MCF 10A (cell line): ENCODE measurements around the gene SLC25A19. TPM values are rescaled to one million over a fixed set of nuclear protein-coding genes. Genes with fewer than 3 reads are reported as not detected.

Source experiments
- BruUV-seq: library from RNA; stranded (reverse); fragments of 400-500 nt; replicated peaks from 2 replicates; lab custom pipeline; 2021; lab: Mats Ljungman, UMichigan
- CTCF ChIA-PET: fragments of 300-600 bp; sonication (Branson Sonifier 250); formaldehyde crosslinking; extraction: SDS; loops from one replicate; lab custom pipeline; 2021; ENCODE audit warnings: antibody characterized with exemption, inconsistent platforms; lab: Yijun Ruan, JAX
- POLR2A ChIA-PET: fragments of 300-600, 350-650 bp; sonication (Branson Sonifier 250); formaldehyde crosslinking; extraction: SDS; loops from one replicate; lab custom pipeline; 2020; ENCODE audit warnings: antibody characterized with exemption, inconsistent platforms; lab: Yijun Ruan, JAX
- DNase-seq: peaks from one replicate; pipeline ENCODE4 v3.0.0-alpha.2; 2018; ENCODE audit not compliant: unreplicated experiment
- H3K27ac Mint-ChIP-seq: one replicate; pipeline ENCODE4 v1.8.0; 2022; ENCODE audit warnings: mild to moderate bottlenecking, low read depth, mixed read lengths; ENCODE audit not compliant: unreplicated experiment
- H3K27me3 Mint-ChIP-seq: one replicate; pipeline ENCODE4 v1.8.0; 2022; ENCODE audit warnings: mixed read lengths; ENCODE audit not compliant: insufficient read depth, unreplicated experiment
- H3K36me3 Mint-ChIP-seq: one replicate; pipeline ENCODE4 v1.8.0; 2022; ENCODE audit warnings: mild to moderate bottlenecking, moderate library complexity, mixed read lengths; ENCODE audit not compliant: insufficient read depth, unreplicated experiment
- H3K4me1 Mint-ChIP-seq: one replicate; pipeline ENCODE4 v1.8.0; 2022; ENCODE audit warnings: mixed read lengths; ENCODE audit not compliant: insufficient read depth, unreplicated experiment
- H3K4me3 Mint-ChIP-seq: one replicate; pipeline ENCODE4 v1.8.0; 2022; ENCODE audit warnings: mild to moderate bottlenecking, moderate library complexity, mixed read lengths; ENCODE audit not compliant: unreplicated experiment
- H3K9me3 Mint-ChIP-seq: one replicate; pipeline ENCODE4 v1.8.0; 2022; ENCODE audit warnings: mixed read lengths; ENCODE audit not compliant: unreplicated experiment
- CTCF ChIP-seq: fragments of 200-600 bp; IDR thresholded peaks from one replicate; pipeline ENCODE4 v1.8.0; 2022; ENCODE audit warnings: antibody characterized with exemption, mild to moderate bottlenecking; ENCODE audit not compliant: unreplicated experiment
- intact Hi-C: fragments of 100-400 bp; cut with micrococcal nuclease; formaldehyde crosslinking; loops from 2 replicates; pipeline ENCODE4 v1.14.1; 2022
- total RNA-seq: library from RNA; stranded (reverse); gene quantifications from 2 replicates; pipeline ENCODE4 v1.2.3, GENCODE V29; 2022

Gene SLC25A19
- total RNA-seq, 1 experiment from 2014 or later, result 22.6 TPM

GRCh38 chr17:75307957-75308731 is 18.9 kb upstream of the SLC25A19 start:
- no peak for DNase-seq
- CTCF ChIA-PET, result interaction anchor here (0.9 kb wide), 1 partner anchor 15 kb away, joined by 7 read pairs; no protein-coding TSS in a partner anchor
- intact Hi-C loops, result no loop called here
- Mint-ChIP-seq H3K27ac (no peak overlapping the region), H3K9me3 (no peaks in the 10 kb centered on the region), H3K4me1 (peaks cover 9% of the 10 kb centered on the region), H3K4me3 (no peak overlapping the region), H3K27me3 (no peaks in the 10 kb centered on the region), H3K36me3 (peaks cover 6% of the 10 kb centered on the region)
- BruUV-seq, result no TSS peak
- TF ChIP-seq CTCF, result no peak
- POLR2A ChIA-PET, result interaction anchor here (1.0 to 1.7 kb wide), 2 partner anchors 12 to 27 kb away, joined by 3 read pairs; no protein-coding TSS in a partner anchor

GRCh38 chr17:75301502-75302206 is 12.4 kb upstream of the SLC25A19 start:
- DNase-seq, result no peak
- BruUV-seq, result no TSS peak
- ChIA-PET POLR2A (no interaction called here), CTCF (interaction anchor here (1.6 kb wide), 1 partner anchor 21 kb away, joined by 5 read pairs; no protein-coding TSS in a partner anchor)
- intact Hi-C loops, result no loop called here
- no peaks in the 10 kb centered on the region for H3K4me1 Mint-ChIP-seq
- H3K27me3 Mint-ChIP-seq, result no peaks in the 10 kb centered on the region
- no peak overlapping the region for H3K27ac Mint-ChIP-seq
- no peak overlapping the region for H3K4me3 Mint-ChIP-seq
- H3K9me3 Mint-ChIP-seq, result no peaks in the 10 kb centered on the region
- H3K36me3 Mint-ChIP-seq, result no peaks in the 10 kb centered on the region
- no peak for TF ChIP-seq CTCF

- Mint-ChIP-seq H3K27me3 (no peaks in the 10 kb centered on the region), H3K4me3 (no peak overlapping the region), H3K9me3 (no peaks in the 10 kb centered on the region), H3K27ac (no peak overlapping the region), H3K36me3 (no peaks in the 10 kb centered on the region), H3K4me1 (no peaks in the 10 kb centered on the region)
- ChIA-PET POLR2A (no interaction called here), CTCF (no interaction called here)
- intact Hi-C loops, result no loop called here
- DNase-seq, result no peak
- no TSS peak for BruUV-seq
- TF ChIP-seq CTCF, result no peak
Observed at GRCh38 chr17:75301049-75301448, 11.8 kb upstream of the SLC25A19 start.

GRCh38 chr17:75300280-75300679 is 11.0 kb upstream of the SLC25A19 start:
- ChIA-PET CTCF (no interaction called here), POLR2A (interaction anchor here (0.6 to 1.3 kb wide), 2 partner anchors 10 to 11 kb away, joined by 3 to 6 read pairs; partner anchors contain the start of gene SLC25A19)
- no peaks in the 10 kb centered on the region for H3K9me3 Mint-ChIP-seq
- intact Hi-C loops, result no loop called here
- no peak for DNase-seq
- no peaks in the 10 kb centered on the region for H3K27me3 Mint-ChIP-seq
- no peak for TF ChIP-seq CTCF
- no peaks in the 10 kb centered on the region for H3K36me3 Mint-ChIP-seq
- no peak overlapping the region for H3K27ac Mint-ChIP-seq
- H3K4me1 Mint-ChIP-seq, result no peaks in the 10 kb centered on the region
- H3K4me3 Mint-ChIP-seq, result no peak overlapping the region
- no TSS peak for BruUV-seq
